IMR-90 (cell line): ENCODE measurements around the gene SPNS2. TPM values are rescaled to one million over a fixed set of nuclear protein-coding genes. Genes with fewer than 3 reads are reported as not detected.

Experiments
- ATAC-seq: fragments of 200-7000 bp; cut with Tn5 transposase; 2 replicates; pipeline ENCODE4 v1.9.1; 2020; ENCODE audit warnings: low read depth, mild to moderate bottlenecking, moderate library complexity
- BruUV-seq: library from RNA; stranded (reverse); fragments of 400-500 nt; replicated peaks from 2 replicates; lab custom pipeline; 2021; lab: Mats Ljungman, UMichigan
- CTCF ChIA-PET: fragments of 300-600 bp; formaldehyde crosslinking; extraction: SDS; loops from one replicate; lab custom pipeline; 2021; ENCODE audit warnings: antibody characterized with exemption; lab: Yijun Ruan, JAX
- POLR2A ChIA-PET: fragments of 300-600 bp; sonication (Branson Sonifier 250); formaldehyde crosslinking; loops from one replicate; lab custom pipeline; 2022; ENCODE audit warnings: antibody characterized with exemption; ENCODE audit not compliant: unreplicated experiment; lab: Charles Lee
- DNase-seq: peaks from one replicate; pipeline ENCODE4 v3.0.0; 2013
- H2AFZ ChIP-seq: replicated peaks from 2 replicates; pipeline ENCODE3; 2013; ENCODE audit warnings: low read length, mild to moderate bottlenecking; ENCODE audit not compliant: poor library complexity
- H2AK5ac ChIP-seq: 2 replicates; pipeline ENCODE4 v1.6.1; 2013; ENCODE audit warnings: low read depth, low read length, inconsistent platforms
- H2AK9ac ChIP-seq: replicated peaks from 2 replicates; pipeline ENCODE3; 2013; ENCODE audit warnings: mild to moderate bottlenecking, low read depth, low read length, moderate library complexity; ENCODE audit not compliant: poor library complexity
- H2BK120ac ChIP-seq: 2 replicates; pipeline ENCODE4 v1.6.1; 2013; ENCODE audit warnings: low read depth, low read length, inconsistent platforms
- H2BK15ac ChIP-seq: 3 replicates; pipeline ENCODE4 v1.6.1; 2013; ENCODE audit warnings: low read depth, low read length, inconsistent platforms
- H2BK20ac ChIP-seq: 2 replicates; pipeline ENCODE4 v1.6.1; 2013; ENCODE audit warnings: low read depth, mild to moderate bottlenecking, inconsistent platforms, low read length, moderate library complexity
- H2BK5ac ChIP-seq: 2 replicates; pipeline ENCODE4 v1.6.1; 2013; ENCODE audit warnings: mild to moderate bottlenecking, low read depth, low read length, inconsistent platforms; ENCODE audit not compliant: poor library complexity, severe bottlenecking
- H3K14ac ChIP-seq: replicated peaks from 2 replicates; pipeline ENCODE4 v1.6.1; 2013; ENCODE audit warnings: low read depth, low read length, inconsistent platforms
- H3K18ac ChIP-seq: 2 replicates; pipeline ENCODE4 v1.6.1; 2013; ENCODE audit warnings: low read depth, low read length, control low read depth
- H3K23ac ChIP-seq: 2 replicates; pipeline ENCODE4 v1.6.1; 2013; ENCODE audit warnings: low read depth, low read length, inconsistent platforms
- H3K27ac ChIP-seq: 2 replicates; pipeline ENCODE4 v1.5.1; 2013; ENCODE audit warnings: mild to moderate bottlenecking, control low read depth, low read length; ENCODE audit not compliant: insufficient read depth
- H3K27me3 ChIP-seq: 2 replicates; pipeline ENCODE4 v1.6.1; 2013; ENCODE audit warnings: low read length; ENCODE audit not compliant: control insufficient read depth, insufficient read depth
- H3K36me3 ChIP-seq: 2 replicates; pipeline ENCODE4 v1.6.1; 2013; ENCODE audit warnings: low read length, mixed read lengths; ENCODE audit not compliant: control insufficient read depth, insufficient read depth
- H3K4ac ChIP-seq: 2 replicates; pipeline ENCODE4 v1.6.1; 2013; ENCODE audit warnings: low read depth, low read length, inconsistent platforms
- H3K4me1 ChIP-seq: 2 replicates; pipeline ENCODE4 v1.6.1; 2013; ENCODE audit warnings: low read length, mixed read lengths; ENCODE audit not compliant: control insufficient read depth, insufficient read depth
- H3K4me2 ChIP-seq: 2 replicates; pipeline ENCODE4 v1.6.1; 2013; ENCODE audit warnings: low read depth, mild to moderate bottlenecking, control low read depth, low read length, moderate library complexity
- H3K4me3 ChIP-seq: 2 replicates; pipeline ENCODE4 v1.5.1; 2013; ENCODE audit warnings: low read depth, mild to moderate bottlenecking, control low read depth, low read length, moderate library complexity; ENCODE audit not compliant: insufficient read depth
- H3K56ac ChIP-seq: 2 replicates; pipeline ENCODE4 v1.6.1; 2013; ENCODE audit warnings: low read length, inconsistent platforms; ENCODE audit not compliant: insufficient read depth; ENCODE audit errors: extremely low read depth
- H3K79me1 ChIP-seq, 2 experiments: 2 replicates each; pipeline ENCODE4 v1.6.1; 2013; ENCODE audit warnings: low read length in 2 of 2, inconsistent platforms in 1 of 2, low read depth in 1 of 2
- H3K9ac ChIP-seq: 2 replicates; pipeline ENCODE4 v1.6.1; 2013; ENCODE audit warnings: low read depth, low read length, control low read depth
- H3K9me1 ChIP-seq: 2 replicates; pipeline ENCODE4 v1.6.1; 2013; ENCODE audit warnings: low read length, inconsistent platforms; ENCODE audit not compliant: insufficient read depth
- H3K9me3 ChIP-seq: 2 replicates; pipeline ENCODE4 v1.6.1; 2013; ENCODE audit warnings: low read length; ENCODE audit not compliant: control insufficient read depth, insufficient read depth
- H4K20me1 ChIP-seq: 2 replicates; pipeline ENCODE4 v1.6.1; 2013; ENCODE audit warnings: low read length, inconsistent platforms; ENCODE audit not compliant: insufficient read depth
- H4K5ac ChIP-seq: 2 replicates; pipeline ENCODE4 v1.6.1; 2013; ENCODE audit warnings: mild to moderate bottlenecking, low read depth, low read length, control low read depth
- H4K8ac ChIP-seq, 2 experiments: 2 replicates each; pipeline ENCODE4 v1.6.1; 2013; ENCODE audit warnings: low read depth in 2 of 2, low read length in 2 of 2, control low read depth in 1 of 2, inconsistent platforms in 1 of 2
- H4K91ac ChIP-seq: 2 replicates; pipeline ENCODE4 v1.6.1; 2013; ENCODE audit warnings: low read depth, low read length, inconsistent platforms; ENCODE audit not compliant: insufficient read depth
- BHLHE40 ChIP-seq: fragments of 150-350 bp; IDR thresholded peaks from 2 replicates; pipeline ENCODE4 v1.6.1; 2016; ENCODE audit warnings: mild to moderate bottlenecking, low read depth, low read length
- CEBPB ChIP-seq: IDR thresholded peaks from 2 replicates; pipeline ENCODE4 v1.6.1; 2012; ENCODE audit warnings: low read depth, low read length, improper control_type of control experiment
- CHD1 ChIP-seq: IDR thresholded peaks from 2 replicates; pipeline ENCODE4 v1.6.1; 2012; ENCODE audit warnings: low read depth, low read length, improper control_type of control experiment
- CTCF ChIP-seq: conservative IDR thresholded peaks from 2 replicates; pipeline ENCODE4 v1.5.1; 2012; ENCODE audit warnings: mild to moderate bottlenecking, low read depth, low read length, improper control_type of control experiment
- ELK1 ChIP-seq: fragments of 150-350 bp; IDR thresholded peaks from 2 replicates; pipeline ENCODE4 v1.6.1; 2016; ENCODE audit warnings: low read depth, mild to moderate bottlenecking, low read length, moderate library complexity, borderline replicate concordance
- FOS ChIP-seq: fragments of 150-350 bp; IDR thresholded peaks from 2 replicates; pipeline ENCODE4 v1.6.1; 2016; ENCODE audit warnings: low read depth, low read length
- MAFK ChIP-seq: IDR thresholded peaks from 2 replicates; pipeline ENCODE4 v1.6.1; 2012; ENCODE audit warnings: low read depth, low read length, improper control_type of control experiment
- MAZ ChIP-seq: IDR thresholded peaks from 2 replicates; pipeline ENCODE4 v1.6.1; 2012; ENCODE audit warnings: low read depth, mild to moderate bottlenecking, low read length, improper control_type of control experiment, moderate library complexity, borderline replicate concordance
- MXI1 ChIP-seq: IDR thresholded peaks from 2 replicates; pipeline ENCODE4 v1.6.1; 2012; ENCODE audit warnings: low read depth, mild to moderate bottlenecking, low read length, moderate library complexity, borderline replicate concordance
- NFE2L2 ChIP-seq: fragments of 150-350 bp; IDR thresholded peaks from 2 replicates; pipeline ENCODE4 v1.6.1; 2016; ENCODE audit warnings: low read depth, mild to moderate bottlenecking, low read length
- POLR2A ChIP-seq: IDR thresholded peaks from 2 replicates; pipeline ENCODE4 v1.6.1; 2012; ENCODE audit warnings: mild to moderate bottlenecking, low read depth, low read length
- RAD21 ChIP-seq: IDR thresholded peaks from 2 replicates; pipeline ENCODE4 v1.6.1; 2012; ENCODE audit warnings: low read length, improper control_type of control experiment
- RCOR1 ChIP-seq: IDR thresholded peaks from 2 replicates; pipeline ENCODE4 v1.6.1; 2012; ENCODE audit warnings: mild to moderate bottlenecking, low read length, improper control_type of control experiment; ENCODE audit not compliant: insufficient replicate concordance
- RFX5 ChIP-seq: IDR thresholded peaks from 2 replicates; pipeline ENCODE4 v1.8.0; 2012; ENCODE audit warnings: low read depth, mild to moderate bottlenecking, low read length, moderate library complexity
- SMC3 ChIP-seq: fragments of 150-350 bp; IDR thresholded peaks from 2 replicates; pipeline ENCODE4 v1.6.1; 2016; ENCODE audit warnings: low read depth, mild to moderate bottlenecking, antibody characterized with exemption, low read length, moderate library complexity
- USF2 ChIP-seq: fragments of 150-350 bp; IDR thresholded peaks from 2 replicates; pipeline ENCODE4 v1.6.1; 2017; ENCODE audit warnings: mild to moderate bottlenecking, antibody characterized with exemption, low read length, low read depth
- WGBS, 2 experiments: methylation state at CpG; one replicate each; pipeline versions ENCODE4 v1.1.5 to v1.1.7; 2013; ENCODE audit warnings: missing lambda C conversion rate in 2 of 2; ENCODE audit not compliant: insufficient read length in 1 of 2; ENCODE audit errors: extremely low coverage in 2 of 2; 5-methylcytosine and 5-hydroxymethylcytosine counted together
- dilution Hi-C: fragments of 300-500 bp; cut with HindIII; formaldehyde crosslinking; loops from one replicate; pipeline ENCODE4 v1.14.3; 2018; ENCODE audit warnings: low sequenced_read_pairs; ENCODE audit not compliant: unreplicated experiment
- in situ Hi-C: fragments of 300-500 bp; cut with MboI; formaldehyde crosslinking; loops from 3 replicates; pipeline ENCODE4 v1.14.3; 2019; ENCODE audit warnings: low sequenced_read_pairs, inconsistent platforms, mixed read lengths
- intact Hi-C: fragments of 100-400 bp; cut with micrococcal nuclease; formaldehyde crosslinking; loops from 2 replicates; pipeline ENCODE4 v1.10.0; 2022
- polyA plus RNA-seq, 3 experiments: library from polyadenylated mRNA; depleted of rRNA; stranded (reverse); fragments of >200 nt; gene quantifications; 2 replicates each; pipeline ENCODE4 v1.2.3, GENCODE V29; 2012; ENCODE audit warnings: low replicate concordance in 1 of 3
- total RNA-seq: library from RNA; depleted of rRNA; stranded (reverse); fragments of >200 nt; gene quantifications from 2 replicates; pipeline ENCODE4 v1.2.3, GENCODE V29; 2012

SPNS2 gene
- total and polyA plus RNA-seq, 2 of the 4 experiments (the other 2 are of a cell fraction) = under 0.01 TPM; not detected in 1

DNA sequence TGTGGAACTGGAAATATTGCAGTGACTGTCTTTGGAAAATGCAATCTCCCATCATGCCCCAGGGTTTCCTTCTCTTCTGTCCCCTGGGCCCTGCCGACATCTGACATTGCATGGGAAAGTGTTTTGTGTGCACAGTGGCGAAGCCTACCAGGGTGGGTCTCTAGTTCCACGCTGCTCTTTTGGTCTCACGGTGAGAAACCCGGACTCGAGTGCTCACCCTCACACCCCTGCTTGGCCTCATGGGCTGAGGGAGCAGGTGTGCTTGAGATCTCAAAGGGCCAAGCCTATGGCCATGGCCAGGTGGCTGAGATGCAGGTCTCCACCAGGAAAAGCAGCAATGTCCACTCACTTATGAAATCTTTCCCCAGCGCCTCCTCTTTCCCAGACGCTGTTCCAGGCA lies 32.9 kb upstream of the SPNS2 start:
- H3K27me3 ChIP-seq = peaks cover 14% of the 10 kb centered on the region
- no peak overlapping the region for H3K4me2 ChIP-seq
- H3K4me3 ChIP-seq = no peak overlapping the region
- H3K4ac ChIP-seq = no peak overlapping the region
- ChIA-PET POLR2A (no interaction called here), CTCF (no interaction called here)
- ATAC-seq (no peak), DNase-seq (no peak)
- in situ Hi-C loops (no loop called here), intact Hi-C loops (no loop called here), dilution Hi-C loops (no loop called here)
- H4K20me1 ChIP-seq = no peaks in the 10 kb centered on the region; the same call in 1 of the 2 replicates
- TF ChIP-seq USF2 (no peak), ELK1 (no peak), FOS (no peak), CHD1 (no peak), CTCF (no peak), MXI1 (no peak), MAFK (no peak), SMC3 (no peak), NFE2L2 (no peak), RCOR1 (no peak), BHLHE40 (no peak), MAZ (no peak), RAD21 (no peak), RFX5 (no peak), CEBPB (no peak), POLR2A (no peak)
- H4K91ac ChIP-seq = no peak overlapping the region
- H3K79me1 ChIP-seq = no peaks in the 10 kb centered on the region
- no peak overlapping the region for H2BK20ac ChIP-seq
- no peak overlapping the region for H3K9ac ChIP-seq
- H4K8ac ChIP-seq = no peak overlapping the region
- no peak overlapping the region for H4K5ac ChIP-seq
- WGBS, 2 experiments = 80% methylated on average over 1 of the region's 8 CpGs; no CpG with 5 or more reads in 1 of the 2 experiments
- no peak overlapping the region for H2BK5ac ChIP-seq
- no peak overlapping the region for H3K23ac ChIP-seq
- H2AK5ac ChIP-seq = no peak overlapping the region
- no peak overlapping the region for H2AK9ac ChIP-seq
- H3K36me3 ChIP-seq = no peaks in the 10 kb centered on the region
- no peak overlapping the region for H3K18ac ChIP-seq
- no TSS peak for BruUV-seq
- H3K9me1 ChIP-seq = no peaks in the 10 kb centered on the region
- no peaks in the 10 kb centered on the region; the same call in 1 of the 2 replicates for H3K9me3 ChIP-seq
- no peak overlapping the region for H3K56ac ChIP-seq
- no peak overlapping the region for H2BK15ac ChIP-seq
- H3K4me1 ChIP-seq = no peaks in the 10 kb centered on the region
- H3K14ac ChIP-seq = no peak overlapping the region
- no peak overlapping the region for H3K27ac ChIP-seq
- H2AFZ ChIP-seq = no peak overlapping the region
- no peak overlapping the region for H2BK120ac ChIP-seq
